GM10248 (cell line): ENCODE results near the gene FZR1.
A peak's percentile ranks its signal among the peaks of the same experiment; 100 is the strongest.

Source experiments
- CTCF ChIA-PET: fragments of 300-600 bp; sonication (Branson Sonifier 250); formaldehyde crosslinking; extraction: SDS; loops from one replicate; lab custom pipeline; 2021; ENCODE audit warnings: antibody characterized with exemption; lab: Yijun Ruan, JAX
- POLR2A ChIA-PET: fragments of 350-650 bp; sonication (Branson Sonifier 250); formaldehyde crosslinking; extraction: SDS; loops from one replicate; lab custom pipeline; 2020; ENCODE audit warnings: antibody characterized with exemption; lab: Yijun Ruan, JAX
- DNase-seq: peaks from one replicate; pipeline ENCODE4 v3.0.0; 2012; ENCODE audit errors: extremely low spot score
- TF ChIP-seq, protein P1 (sequence below): IDR thresholded peaks from 2 replicates; pipeline ENCODE4 v1.5.1; 2012; ENCODE audit warnings: mild to moderate bottlenecking, low read depth; ENCODE audit errors: extremely low read depth, missing control alignments, control extremely low read depth

The FZR1 gene

GRCh38 chr19:3539756-3540118 is 33.6 kb downstream of the FZR1 start:
- TF ChIP-seq, protein P1, sequence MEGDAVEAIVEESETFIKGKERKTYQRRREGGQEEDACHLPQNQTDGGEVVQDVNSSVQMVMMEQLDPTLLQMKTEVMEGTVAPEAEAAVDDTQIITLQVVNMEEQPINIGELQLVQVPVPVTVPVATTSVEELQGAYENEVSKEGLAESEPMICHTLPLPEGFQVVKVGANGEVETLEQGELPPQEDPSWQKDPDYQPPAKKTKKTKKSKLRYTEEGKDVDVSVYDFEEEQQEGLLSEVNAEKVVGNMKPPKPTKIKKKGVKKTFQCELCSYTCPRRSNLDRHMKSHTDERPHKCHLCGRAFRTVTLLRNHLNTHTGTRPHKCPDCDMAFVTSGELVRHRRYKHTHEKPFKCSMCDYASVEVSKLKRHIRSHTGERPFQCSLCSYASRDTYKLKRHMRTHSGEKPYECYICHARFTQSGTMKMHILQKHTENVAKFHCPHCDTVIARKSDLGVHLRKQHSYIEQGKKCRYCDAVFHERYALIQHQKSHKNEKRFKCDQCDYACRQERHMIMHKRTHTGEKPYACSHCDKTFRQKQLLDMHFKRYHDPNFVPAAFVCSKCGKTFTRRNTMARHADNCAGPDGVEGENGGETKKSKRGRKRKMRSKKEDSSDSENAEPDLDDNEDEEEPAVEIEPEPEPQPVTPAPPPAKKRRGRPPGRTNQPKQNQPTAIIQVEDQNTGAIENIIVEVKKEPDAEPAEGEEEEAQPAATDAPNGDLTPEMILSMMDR = no peak
- no peak for DNase-seq
- CTCF ChIA-PET = no interaction called here
- POLR2A ChIA-PET = no interaction called here

- no peak for DNase-seq
- CTCF ChIA-PET = interaction anchor here (1.2 to 3.9 kb wide), 8 partner anchors 11 to 82 kb away, joined by 3 to 24 read pairs (median 9); no protein-coding TSS in a partner anchor
- TF ChIP-seq, protein P1 = no peak
- POLR2A ChIA-PET = interaction anchor here (0.6 kb wide), 1 partner anchor 11 kb away, joined by 4 read pairs; no protein-coding TSS in a partner anchor
Measured at GRCh38 chr19:3543150-3544057, 37.3 kb downstream of the FZR1 start.

DNA sequence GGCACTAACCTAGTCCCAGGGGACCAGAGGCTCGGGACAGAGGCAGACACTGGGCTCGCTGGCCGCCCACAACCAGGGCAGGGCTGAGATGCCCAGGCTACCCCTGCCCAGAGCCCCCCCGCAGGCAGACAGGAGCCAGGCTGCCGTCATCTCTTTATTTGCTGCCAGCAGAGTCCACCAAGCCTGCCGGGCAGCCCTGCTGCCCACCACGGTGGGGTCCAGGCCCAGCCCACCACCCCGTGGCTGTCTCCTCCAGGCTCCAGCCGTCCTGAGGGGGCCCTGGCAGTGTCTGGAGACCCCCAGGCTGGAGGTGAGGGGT is 37.9 kb downstream of the FZR1 start:
- TF ChIP-seq, protein P1 = no peak
- no peak for DNase-seq
- POLR2A ChIA-PET = no interaction called here
- CTCF ChIA-PET = interaction anchor here (1.1 to 3.9 kb wide), 14 partner anchors 12 to 164 kb away, joined by 3 to 68 read pairs (median 7); partner anchors contain the start of genes MFSD12 and TJP3

DNA sequence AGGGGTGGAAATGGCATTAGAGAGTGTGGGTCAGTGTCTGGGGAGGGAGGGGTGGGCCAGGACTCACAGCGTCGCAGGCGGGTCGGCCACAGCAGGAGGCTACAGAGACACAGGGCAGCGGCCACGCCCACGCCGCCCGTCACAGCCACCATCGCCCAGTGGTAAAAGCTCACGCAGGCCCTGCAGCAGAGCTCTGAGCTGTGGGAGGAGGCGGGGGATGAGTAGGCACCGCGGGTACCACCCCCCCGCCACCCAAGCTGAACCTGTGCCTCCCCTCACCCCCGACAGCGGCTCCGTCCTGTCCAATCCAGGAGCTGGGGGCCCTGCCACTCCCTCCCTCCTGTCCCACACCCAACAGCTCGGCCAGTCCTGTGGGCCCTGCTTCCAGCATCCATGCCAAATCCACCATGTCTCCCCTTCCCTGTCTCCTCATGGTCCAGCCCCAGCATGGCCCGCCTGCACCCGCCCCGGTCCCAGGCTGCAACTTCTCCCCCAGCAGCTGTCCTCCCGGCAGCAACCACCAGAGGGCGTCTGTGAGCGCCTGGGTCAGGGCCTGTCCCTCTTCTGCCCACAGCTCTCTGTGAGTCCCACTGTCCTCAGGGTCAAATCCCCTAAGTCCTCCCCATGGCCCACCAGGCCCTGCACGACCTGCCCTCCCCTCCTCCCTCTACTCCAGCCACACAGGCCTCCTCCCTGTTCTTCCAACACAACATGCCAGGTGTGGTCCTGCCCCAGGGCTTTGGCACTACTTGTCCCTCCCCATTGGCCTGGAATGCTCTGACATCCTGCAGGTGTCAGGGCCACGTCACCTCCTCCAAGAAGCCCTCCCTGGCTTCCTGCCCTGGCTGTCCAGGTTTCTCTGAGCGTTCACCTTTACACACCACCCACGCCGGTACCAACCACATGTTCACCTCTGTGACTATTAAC is 38.9 kb downstream of the FZR1 start:
- CTCF ChIA-PET = interaction anchor here (0.7 to 3.9 kb wide), 32 partner anchors 10 to 205 kb away, joined by 3 to 68 read pairs (median 4); partner anchors contain the start of genes MFSD12, PIP5K1C and TJP3
- TF ChIP-seq, protein P1 = peak; percentile 99
- DNase-seq = peak; percentile 89
- POLR2A ChIA-PET = no interaction called here

DNA sequence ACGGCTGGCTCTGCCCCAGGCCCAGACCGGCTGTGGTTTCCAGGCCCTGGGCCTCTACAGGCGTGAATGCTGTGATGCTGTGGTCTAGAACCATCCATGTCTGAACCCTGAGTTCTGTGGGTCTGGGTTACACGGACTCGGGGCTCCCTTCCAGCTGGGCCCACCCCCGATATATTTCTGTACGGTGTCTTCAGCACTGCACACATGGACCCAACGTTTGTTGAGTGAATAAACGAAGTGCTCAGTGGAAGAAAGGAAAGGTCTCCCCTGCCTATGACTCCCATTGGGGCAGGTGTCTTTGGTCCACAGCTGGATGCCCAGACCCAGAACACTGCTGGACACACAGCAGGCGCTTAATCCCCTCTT is 39.5 kb downstream of the FZR1 start:
- TF ChIP-seq, protein P1 = no peak
- ChIA-PET CTCF (interaction anchor here (0.8 to 3.9 kb wide), 21 partner anchors 11 to 168 kb away, joined by 3 to 68 read pairs (median 4); partner anchors contain the start of gene MFSD12), POLR2A (no interaction called here)
- DNase-seq = no peak

DNA sequence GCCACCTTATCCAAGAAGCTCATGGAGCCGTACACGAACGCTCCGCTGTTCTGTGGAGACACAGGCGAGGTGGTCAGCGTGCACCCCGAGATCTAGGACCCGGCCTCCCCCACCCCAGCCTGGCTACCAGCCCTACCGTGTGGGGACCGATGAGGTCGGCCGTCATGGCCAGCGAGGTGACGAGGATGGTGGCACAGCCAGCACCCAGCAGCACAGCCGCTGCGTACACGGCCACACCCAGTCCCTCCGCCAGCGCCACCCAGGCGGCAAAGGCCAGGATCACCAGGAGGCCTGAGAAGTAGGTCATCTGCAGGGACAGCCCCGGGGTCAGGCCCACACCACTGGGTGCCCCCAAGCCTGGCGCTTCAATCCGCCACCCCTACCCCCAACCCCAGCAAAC is 40.0 kb downstream of the FZR1 start:
- TF ChIP-seq, protein P1 = no peak
- ChIA-PET POLR2A (no interaction called here), CTCF (interaction anchor here (0.7 to 3.9 kb wide), 11 partner anchors 10 to 167 kb away, joined by 3 to 68 read pairs (median 4); partner anchors contain the start of gene MFSD12)
- DNase-seq = no peak
